Stomach (tissue), 9 donors: Measurements from ENCODE around the gene ZNF485. TPM values are rescaled to one million over a fixed set of nuclear protein-coding genes. Genes with fewer than 3 reads are reported as not detected.

Source experiments
- DNase-seq, 2 donors: peaks; one replicate each; pipeline versions ENCODE4 v3.0.0 to v3.0.0-alpha.2; 2013 to 2019
- H3K27ac ChIP-seq, 5 donors: fragments of 200-600 bp in 4 of 5; sonication (generic) in 4 of 5; one replicate each; pipeline ENCODE4 v1.5.1; 2013 to 2019; ENCODE audit warnings: mild to moderate bottlenecking in 1 of 5, moderate library complexity in 1 of 5
- H3K27me3 ChIP-seq, 3 donors: fragments of 200-600 bp; sonication (generic); one replicate each; pipeline ENCODE4 v1.5.1; 2017 to 2019; ENCODE audit warnings: mixed run types in 1 of 3
- H3K36me3 ChIP-seq, 4 donors: fragments of 200-600 bp; sonication (generic); 1 replicate in 3 of 4; 2 replicates in 1 of 4; pipeline ENCODE4 v1.5.1; 2016 to 2019
- H3K4me1 ChIP-seq, 4 donors: fragments of 200-600 bp; sonication (generic); one replicate each; pipeline ENCODE4 v1.5.1; 2016 to 2019
- H3K4me3 ChIP-seq, 4 donors: fragments of 200-600 bp; sonication (generic) in 3 of 4; one replicate each; pipeline ENCODE4 v1.5.1; 2016 to 2019; ENCODE audit warnings: mild to moderate bottlenecking in 1 of 4
- H3K9me3 ChIP-seq, 4 donors: fragments of 200-600 bp; sonication (generic); one replicate each; pipeline ENCODE4 v1.5.1; 2016 to 2019
- CTCF ChIP-seq, 7 experiments: fragments of 450-650 bp in 4 of 7; fragments of 200-600 bp in 3 of 7; sonication (generic) in 3 of 7; IDR thresholded peaks; one replicate each; pipeline ENCODE4 v1.5.1; 2016 to 2019; ENCODE audit warnings: antibody characterized with exemption in 7 of 7, control low read depth in 2 of 7, mild to moderate bottlenecking in 1 of 7
- EP300 ChIP-seq: sonication (generic); formaldehyde crosslinking; IDR thresholded peaks from one replicate; pipeline ENCODE4 v1.6.1; 2017; ENCODE audit warnings: antibody characterized with exemption
- POLR2A ChIP-seq, 4 donors: fragments of 450-650 bp; IDR thresholded peaks; one replicate each; pipeline ENCODE4 v1.6.1; 2016; ENCODE audit warnings: antibody characterized with exemption in 4 of 4, control low read depth in 2 of 4, mild to moderate bottlenecking in 1 of 4, moderate library complexity in 1 of 4
- POLR2AphosphoS5 ChIP-seq, 3 donors: sonication (generic); formaldehyde crosslinking; IDR thresholded peaks; one replicate each; pipeline ENCODE4 v1.6.1; 2016; ENCODE audit warnings: antibody characterized with exemption in 3 of 3
- WGBS, 5 donors: extraction: QIAGEN DNeasy Blood & Tissue Kit in 3 of 5; methylation state at CpG; one replicate each; pipeline versions ENCODE4 v1.1.5 to v1.1.7; 2013 to 2018; 5-methylcytosine and 5-hydroxymethylcytosine counted together
- intact Hi-C: fragments of 100-400 bp; cut with DNase I; formaldehyde crosslinking; loops from one replicate; pipeline ENCODE4 v1.15.1; 2023; ENCODE audit warnings: low total_unique reads
- polyA plus RNA-seq, 3 donors: library from polyadenylated mRNA; stranded (reverse); fragments of 200-250 nt; gene quantifications; one replicate each; pipeline ENCODE4 v1.2.3, GENCODE V29; 2013
- total RNA-seq, 5 donors: library from RNA; depleted of rRNA; stranded (reverse); fragments of >200 nt; gene quantifications; one replicate each; pipeline versions ENCODE4 v1.1.0 to v1.2.3, GENCODE V29; 2014 to 2016
- donor health status: healthy with polysubstance abuse.
- donor health status: Bipolar disorder and iron deficiency.
- donor health status: healthy.

The ZNF485 gene
- total and polyA plus RNA-seq, 8 donors, result 1.8 to 12.1 (median 2.2) TPM; not detected in 1

DNA sequence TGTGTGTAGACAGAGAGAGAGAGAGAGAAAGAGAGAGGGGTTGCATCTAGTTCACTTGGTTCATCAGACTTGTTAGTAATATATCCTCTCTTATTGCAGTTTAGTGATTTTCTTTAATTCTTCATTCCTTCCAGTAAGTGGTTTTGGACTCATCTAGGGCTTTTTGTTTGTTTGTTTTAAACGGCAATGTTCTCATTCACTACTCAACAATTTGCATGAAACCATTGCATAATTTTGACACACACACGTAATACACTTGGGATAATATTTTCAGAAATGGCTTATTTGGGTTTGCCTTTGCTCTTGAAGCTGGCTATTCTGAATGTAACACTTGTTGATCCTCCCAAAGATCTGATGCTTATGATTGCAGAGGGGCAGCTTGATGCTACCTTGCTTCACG lies 58.8 kb downstream of the ZNF485 start:
- Histone ChIP-seq H3K27me3 (peaks cover 0 to 41% (median 11%) of the 10 kb centered on the region in 3 donors), H3K9me3 (peaks cover 0 to 7% (median 0%) of the 10 kb centered on the region in 4 donors), H3K4me1 (peaks cover 0 to 9% (median 8%) of the 10 kb centered on the region in 4 donors), H3K4me3 (no peak overlapping the region), H3K27ac (no peak overlapping the region), H3K36me3 (no peaks in the 10 kb centered on the region)
- DNase-seq, result no peak
- intact Hi-C loops, result no loop called here
- no peak for TF ChIP-seq EP300
- no peak for TF ChIP-seq CTCF (IDR thresholded peaks at IDR 0.05)
- TF ChIP-seq POLR2AphosphoS5 (IDR thresholded peaks at IDR 0.05), result no peak
- TF ChIP-seq POLR2A (IDR thresholded peaks at IDR 0.05), result no peak
- WGBS, 5 donors, result 45 to 59% (median 48%) methylated on average over 3 of the region's 3 CpGs

GRCh38 chr10:43666552-43666951 lies 60.3 kb downstream of the ZNF485 start:
- Histone ChIP-seq H3K4me3 (no peak overlapping the region), H3K27me3 (peaks cover 5 to 54% (median 11%) of the 10 kb centered on the region in 3 donors), H3K4me1 (peaks cover 0 to 11% (median 9%) of the 10 kb centered on the region in 4 donors), H3K27ac (no peak overlapping the region), H3K36me3 (no peaks in the 10 kb centered on the region), H3K9me3 (peaks cover 0 to 7% (median 0%) of the 10 kb centered on the region in 4 donors)
- WGBS, 5 donors, result 70 to 83% (median 78%) methylated on average over 9 of the region's 9 CpGs
- intact Hi-C loops, result no loop called here
- DNase-seq, result no peak
- TF ChIP-seq POLR2A (IDR thresholded peaks at IDR 0.05) (no peak), CTCF (IDR thresholded peaks at IDR 0.05) (no peak), EP300 (no peak)

GRCh38 chr10:43667317-43667731 lies 61.1 kb downstream of the ZNF485 start:
- no peaks in the 10 kb centered on the region for H3K36me3 ChIP-seq
- peak overlapping the region; percentile 11 to 28 (median 20) for H3K4me3 ChIP-seq
- TF ChIP-seq POLR2AphosphoS5 (IDR thresholded peaks at IDR 0.05) (no peak), EP300 (no peak), CTCF (IDR thresholded peaks at IDR 0.05) (no peak), POLR2A (IDR thresholded peaks at IDR 0.05) (no peak)
- intact Hi-C loops, result no loop called here
- peaks cover 5 to 54% (median 11%) of the 10 kb centered on the region in 3 donors for H3K27me3 ChIP-seq
- 0 to 11% (median 8%) methylated on average over 5 to 35 of the region's 35 CpGs for WGBS, 5 donors
- peak in 1 of 2 donors; percentile 76 for DNase-seq
- H3K27ac ChIP-seq, result no peak overlapping the region
- peaks cover 0 to 7% (median 0%) of the 10 kb centered on the region in 4 donors for H3K9me3 ChIP-seq
- peaks cover 0 to 15% (median 11%) of the 10 kb centered on the region in 4 donors for H3K4me1 ChIP-seq

Other genes with a start within 250 kb of the ZNF485 start
- gene FXYD4, start 234.8 kb upstream of the ZNF485 start, total RNA-seq, result not detected
- gene FXYD4, start 234.8 kb upstream of the ZNF485 start, polyA plus RNA-seq, result 1 to 10 TPM; 2.8 to 7.3 (median 6.0) TPM
- 100 to 1,000 TPM in 2 of 5 donors, 10 to 100 TPM in 3; 36.2 to 169 (median 87.0) TPM for gene HNRNPF, start 197.3 kb upstream of the ZNF485 start, total RNA-seq
- gene HNRNPF, start 197.3 kb upstream of the ZNF485 start, polyA plus RNA-seq, result 100 to 1,000 TPM in 1 of 3 donors, 10 to 100 TPM in 2; 74.7 to 131 (median 87.5) TPM
- 10 to 100 TPM in 1 of 5 donors, 1 to 10 TPM in 3, under 1 TPM in 1; 0.45 to 11.0 (median 4.8) TPM for gene ZNF487, start 169.3 kb upstream of the ZNF485 start, total RNA-seq
- gene ZNF487, start 169.3 kb upstream of the ZNF485 start, polyA plus RNA-seq, result 1 to 10 TPM; 3.7 to 8.4 (median 4.3) TPM
- gene ZNF239, start 31.8 kb upstream of the ZNF485 start, total RNA-seq, result 10 to 100 TPM in 1 of 5 donors, 1 to 10 TPM in 2, not detected in 2; 4.0 to 37.5 (median 5.2) TPM
- 1 to 10 TPM; 1.4 to 1.9 (median 1.6) TPM for gene ZNF239, start 31.8 kb upstream of the ZNF485 start, polyA plus RNA-seq
- 10 to 100 TPM in 4 of 5 donors, 1 to 10 TPM in 1; 8.7 to 75.9 (median 34.5) TPM for gene ZNF32, start 42.4 kb downstream of the ZNF485 start, total RNA-seq
- gene ZNF32, start 42.4 kb downstream of the ZNF485 start, polyA plus RNA-seq, result 10 to 100 TPM; 52.9 to 60.0 (median 56.8) TPM